Pancreas (tissue), 10 donors: Measurements from ENCODE around the gene ZNF23. TPM values are rescaled to one million over a fixed set of nuclear protein-coding genes. Genes with fewer than 3 reads are reported as not detected.

Experiments
- ATAC-seq, 4 donors: fragments of 200-7000 bp; cut with Tn5 transposase; one replicate each; pipeline versions ENCODE4 v1.8.0 to v1.9.1; 2020; ENCODE audit warnings: mild to moderate bottlenecking in 4 of 4, moderate library complexity in 4 of 4
- DNase-seq, 6 donors: peaks; one replicate each; pipeline ENCODE4 v3.0.0-alpha.2; 2020
- FAIRE-seq: peaks from 2 replicates; lab custom pipeline; 2012; peaks lifted over from hg19 to GRCh38; lab: Jason Lieb, UNC
- H3K27ac ChIP-seq, 4 donors: fragments of 200-600 bp; sonication (generic); 1 replicate in 3 of 4; 2 replicates in 1 of 4; pipeline versions ENCODE4 v1.5.0 to v1.8.0; 2020
- H3K27me3 ChIP-seq, 4 donors: fragments of 200-600 bp; one replicate each; pipeline ENCODE4 v1.8.0; 2021
- H3K36me3 ChIP-seq, 3 donors: fragments of 200-600 bp; sonication (generic) in 1 of 3; one replicate each; pipeline versions ENCODE4 v1.5.0 to v1.8.0; 2020 to 2021
- H3K4me1 ChIP-seq, 3 donors: fragments of 200-600 bp; one replicate each; pipeline ENCODE4 v1.8.0; 2021
- H3K4me3 ChIP-seq, 4 donors: fragments of 200-600 bp; sonication (generic) in 2 of 4; one replicate each; pipeline versions ENCODE4 v1.5.0 to v1.8.0; 2020 to 2021
- H3K9me3 ChIP-seq, 4 donors: fragments of 200-600 bp; one replicate each; pipeline ENCODE4 v1.8.0; 2021
- CTCF ChIP-seq, 4 donors: fragments of 200-600 bp; sonication (generic) in 3 of 4; IDR thresholded peaks; one replicate each; pipeline versions ENCODE4 v1.5.0 to v1.8.0; 2021; ENCODE audit warnings: antibody characterized with exemption in 4 of 4
- WGBS, 2 donors: extraction: QIAGEN DNeasy Blood & Tissue Kit; methylation state at CpG; one replicate each; pipeline ENCODE4 v1.1.7; 2013; 5-methylcytosine and 5-hydroxymethylcytosine counted together
- intact Hi-C, 3 donors: fragments of 100-400 bp; cut with DNase I; formaldehyde crosslinking; loops; one replicate each; pipeline versions ENCODE4 v1.11.1 to v1.14.2; 2022
- polyA plus RNA-seq, 2 donors: library from polyadenylated mRNA; stranded (reverse); fragments of 200-250 nt; gene quantifications; one replicate each; pipeline ENCODE4 v1.2.3, GENCODE V29; 2013
- total RNA-seq, 6 donors: library from RNA; stranded (reverse); fragmentation: NEBNext Ultra II Directional in 4 of 6; extraction: Animal tissue kit (Norgen Biotek cat#: 25700) in 4 of 6; gene quantifications; one replicate each; pipeline versions ENCODE4 v1.2.1 to v1.2.4, GENCODE V29; 2021 to 2023
- donor health status: healthy with polysubstance abuse.
- donor health status: DM: no; HTN: no; CAD: no; lungs with moderate emphysema.
- donor health status: DM: no; HTN: no; CAD: no.
- donor health status: control.
- donor health status: control.
- donor health status: Bipolar disorder and iron deficiency.
- donor health status: DM: yes; HTN: yes; CAD: no.
- donor health status: DM: no; HTN: no; CAD: no.
- donor health status: DM: no; HTN: no; CAD: no.
- donor health status: DM: yes; HTN: yes; CAD: no.

Gene ZNF23
- total and polyA plus RNA-seq, 8 donors, result 2.6 to 14.5 (median 4.2) TPM

GRCh38 chr16:71449020-71449419 is 13.0 kb downstream of the ZNF23 start:
- no peak for TF ChIP-seq CTCF (IDR thresholded peaks at IDR 0.05)
- WGBS, 2 donors, result 94 to 97% methylated on average over 3 of the region's 3 CpGs
- no peak for DNase-seq
- Histone ChIP-seq H3K36me3 (peaks cover 4 to 58% (median 31%) of the 10 kb centered on the region in 3 donors), H3K9me3 (peaks cover 0 to 20% (median 9%) of the 10 kb centered on the region in 4 donors), H3K27me3 (no peaks in the 10 kb centered on the region), H3K27ac (no peak overlapping the region), H3K4me1 (no peaks in the 10 kb centered on the region), H3K4me3 (no peak overlapping the region)
- ATAC-seq, result no peak
- no peak for FAIRE-seq
- intact Hi-C loops, result no loop called here

GRCh38 chr16:71448274-71448866 is 13.7 kb downstream of the ZNF23 start:
- WGBS, 2 donors, result 98 to 99% methylated on average over 7 of the region's 7 CpGs
- H3K27ac ChIP-seq, result no peak overlapping the region
- no peak for DNase-seq
- peaks cover 0 to 20% (median 9%) of the 10 kb centered on the region in 4 donors for H3K9me3 ChIP-seq
- no peak for ATAC-seq
- intact Hi-C loops, result no loop called here
- no peaks in the 10 kb centered on the region for H3K27me3 ChIP-seq
- no peak overlapping the region for H3K4me3 ChIP-seq
- TF ChIP-seq CTCF (IDR thresholded peaks at IDR 0.05), result no peak
- no peaks in the 10 kb centered on the region for H3K4me1 ChIP-seq
- peaks cover 4 to 52% (median 31%) of the 10 kb centered on the region in 3 donors for H3K36me3 ChIP-seq
- no peak for FAIRE-seq

GRCh38 chr16:71443714-71444113 is 18.3 kb downstream of the ZNF23 start:
- H3K4me3 ChIP-seq, result no peak overlapping the region
- ATAC-seq (no peak), FAIRE-seq (no peak), DNase-seq (no peak)
- TF ChIP-seq CTCF (IDR thresholded peaks at IDR 0.05), result no peak
- no peaks in the 10 kb centered on the region for H3K27me3 ChIP-seq
- H3K4me1 ChIP-seq, result no peaks in the 10 kb centered on the region
- intact Hi-C loops, result no loop called here
- WGBS, 2 donors, result 89% methylated on average over 6 of the region's 6 CpGs
- H3K27ac ChIP-seq, result no peak overlapping the region
- H3K9me3 ChIP-seq, result peaks cover 0 to 10% (median 4%) of the 10 kb centered on the region in 4 donors
- peaks cover under 1 to 6% (median 4%) of the 10 kb centered on the region in 3 donors for H3K36me3 ChIP-seq

GRCh38 chr16:71442051-71442440 is 20.0 kb downstream of the ZNF23 start, which contains the start of gene TLE7:
TSS of gene TLE7 (minus strand) at chr16:71442054. CDS start at chr16:71433324, 8,730 bp downstream.
- no peak for DNase-seq
- Histone ChIP-seq H3K27ac (no peak within 1 kb of the TSS), H3K9me3 (no peaks in the 10 kb centered on the region), H3K4me3 (no peak within 1 kb of the TSS), H3K36me3 (no peaks in the 10 kb centered on the region), H3K27me3 (no peaks in the 10 kb centered on the region), H3K4me1 (no peaks in the 10 kb centered on the region)
- intact Hi-C loops, result no loop called here
- no peak for ATAC-seq
- WGBS, 2 donors, result 76 to 79% methylated on average over 13 of the region's 13 CpGs
- TF ChIP-seq CTCF (IDR thresholded peaks at IDR 0.05), result no peak
- no peak for FAIRE-seq

GRCh38 chr16:71441348-71442050 is 20.5 kb downstream of the ZNF23 start:
- peak in 2 of 4 donors; percentile 7 to 27 for TF ChIP-seq CTCF (IDR thresholded peaks at IDR 0.05)
- no peaks in the 10 kb centered on the region for H3K27me3 ChIP-seq
- intact Hi-C loops, result no loop called here
- no peak overlapping the region for H3K27ac ChIP-seq
- H3K9me3 ChIP-seq, result no peaks in the 10 kb centered on the region
- WGBS, 2 donors, result 25 to 27% methylated on average over 67 to 71 of the region's 71 CpGs
- DNase-seq (peak in 2 of 6 donors; percentile 31 to 66), FAIRE-seq (no peak), ATAC-seq (peak in 2 of 4 donors; percentile 28 to 56)
- no peak overlapping the region for H3K4me3 ChIP-seq
- H3K36me3 ChIP-seq, result no peaks in the 10 kb centered on the region
- no peaks in the 10 kb centered on the region for H3K4me1 ChIP-seq
